IMR-90 (cell line): ENCODE results near the gene EFCAB5. TPM values are rescaled to one million over a fixed set of nuclear protein-coding genes. Genes with fewer than 3 reads are reported as not detected.

Experiments used
- ATAC-seq: fragments of 200-7000 bp; cut with Tn5 transposase; 2 replicates; pipeline ENCODE4 v1.9.1; 2020; ENCODE audit warnings: low read depth, mild to moderate bottlenecking, moderate library complexity
- BruUV-seq: library from RNA; stranded (reverse); fragments of 400-500 nt; replicated peaks from 2 replicates; lab custom pipeline; 2021; lab: Mats Ljungman, UMichigan
- CTCF ChIA-PET: fragments of 300-600 bp; formaldehyde crosslinking; extraction: SDS; loops from one replicate; lab custom pipeline; 2021; ENCODE audit warnings: antibody characterized with exemption; lab: Yijun Ruan, JAX
- POLR2A ChIA-PET: fragments of 300-600 bp; sonication (Branson Sonifier 250); formaldehyde crosslinking; loops from one replicate; lab custom pipeline; 2022; ENCODE audit warnings: antibody characterized with exemption; ENCODE audit not compliant: unreplicated experiment; lab: Charles Lee
- DNase-seq: peaks from one replicate; pipeline ENCODE4 v3.0.0; 2013
- H2AFZ ChIP-seq: replicated peaks from 2 replicates; pipeline ENCODE3; 2013; ENCODE audit warnings: low read length, mild to moderate bottlenecking; ENCODE audit not compliant: poor library complexity
- H2AK5ac ChIP-seq: 2 replicates; pipeline ENCODE4 v1.6.1; 2013; ENCODE audit warnings: low read depth, low read length, inconsistent platforms
- H2AK9ac ChIP-seq: replicated peaks from 2 replicates; pipeline ENCODE3; 2013; ENCODE audit warnings: mild to moderate bottlenecking, low read depth, low read length, moderate library complexity; ENCODE audit not compliant: poor library complexity
- H2BK120ac ChIP-seq: 2 replicates; pipeline ENCODE4 v1.6.1; 2013; ENCODE audit warnings: low read depth, low read length, inconsistent platforms
- H2BK15ac ChIP-seq: 3 replicates; pipeline ENCODE4 v1.6.1; 2013; ENCODE audit warnings: low read depth, low read length, inconsistent platforms
- H2BK20ac ChIP-seq: 2 replicates; pipeline ENCODE4 v1.6.1; 2013; ENCODE audit warnings: low read depth, mild to moderate bottlenecking, inconsistent platforms, low read length, moderate library complexity
- H2BK5ac ChIP-seq: 2 replicates; pipeline ENCODE4 v1.6.1; 2013; ENCODE audit warnings: mild to moderate bottlenecking, low read depth, low read length, inconsistent platforms; ENCODE audit not compliant: poor library complexity, severe bottlenecking
- H3K14ac ChIP-seq: replicated peaks from 2 replicates; pipeline ENCODE4 v1.6.1; 2013; ENCODE audit warnings: low read depth, low read length, inconsistent platforms
- H3K18ac ChIP-seq: 2 replicates; pipeline ENCODE4 v1.6.1; 2013; ENCODE audit warnings: low read depth, low read length, control low read depth
- H3K23ac ChIP-seq: 2 replicates; pipeline ENCODE4 v1.6.1; 2013; ENCODE audit warnings: low read depth, low read length, inconsistent platforms
- H3K27ac ChIP-seq: 2 replicates; pipeline ENCODE4 v1.5.1; 2013; ENCODE audit warnings: mild to moderate bottlenecking, control low read depth, low read length; ENCODE audit not compliant: insufficient read depth
- H3K27me3 ChIP-seq: 2 replicates; pipeline ENCODE4 v1.6.1; 2013; ENCODE audit warnings: low read length; ENCODE audit not compliant: control insufficient read depth, insufficient read depth
- H3K36me3 ChIP-seq: 2 replicates; pipeline ENCODE4 v1.6.1; 2013; ENCODE audit warnings: low read length, mixed read lengths; ENCODE audit not compliant: control insufficient read depth, insufficient read depth
- H3K4ac ChIP-seq: 2 replicates; pipeline ENCODE4 v1.6.1; 2013; ENCODE audit warnings: low read depth, low read length, inconsistent platforms
- H3K4me1 ChIP-seq: 2 replicates; pipeline ENCODE4 v1.6.1; 2013; ENCODE audit warnings: low read length, mixed read lengths; ENCODE audit not compliant: control insufficient read depth, insufficient read depth
- H3K4me2 ChIP-seq: 2 replicates; pipeline ENCODE4 v1.6.1; 2013; ENCODE audit warnings: low read depth, mild to moderate bottlenecking, control low read depth, low read length, moderate library complexity
- H3K4me3 ChIP-seq: 2 replicates; pipeline ENCODE4 v1.5.1; 2013; ENCODE audit warnings: low read depth, mild to moderate bottlenecking, control low read depth, low read length, moderate library complexity; ENCODE audit not compliant: insufficient read depth
- H3K56ac ChIP-seq: 2 replicates; pipeline ENCODE4 v1.6.1; 2013; ENCODE audit warnings: low read length, inconsistent platforms; ENCODE audit not compliant: insufficient read depth; ENCODE audit errors: extremely low read depth
- H3K79me1 ChIP-seq, 2 experiments: 2 replicates each; pipeline ENCODE4 v1.6.1; 2013; ENCODE audit warnings: low read length in 2 of 2, inconsistent platforms in 1 of 2, low read depth in 1 of 2
- H3K9ac ChIP-seq: 2 replicates; pipeline ENCODE4 v1.6.1; 2013; ENCODE audit warnings: low read depth, low read length, control low read depth
- H3K9me1 ChIP-seq: 2 replicates; pipeline ENCODE4 v1.6.1; 2013; ENCODE audit warnings: low read length, inconsistent platforms; ENCODE audit not compliant: insufficient read depth
- H3K9me3 ChIP-seq: 2 replicates; pipeline ENCODE4 v1.6.1; 2013; ENCODE audit warnings: low read length; ENCODE audit not compliant: control insufficient read depth, insufficient read depth
- H4K20me1 ChIP-seq: 2 replicates; pipeline ENCODE4 v1.6.1; 2013; ENCODE audit warnings: low read length, inconsistent platforms; ENCODE audit not compliant: insufficient read depth
- H4K5ac ChIP-seq: 2 replicates; pipeline ENCODE4 v1.6.1; 2013; ENCODE audit warnings: mild to moderate bottlenecking, low read depth, low read length, control low read depth
- H4K8ac ChIP-seq, 2 experiments: 2 replicates each; pipeline ENCODE4 v1.6.1; 2013; ENCODE audit warnings: low read depth in 2 of 2, low read length in 2 of 2, control low read depth in 1 of 2, inconsistent platforms in 1 of 2
- H4K91ac ChIP-seq: 2 replicates; pipeline ENCODE4 v1.6.1; 2013; ENCODE audit warnings: low read depth, low read length, inconsistent platforms; ENCODE audit not compliant: insufficient read depth
- CEBPB ChIP-seq: IDR thresholded peaks from 2 replicates; pipeline ENCODE4 v1.6.1; 2012; ENCODE audit warnings: low read depth, low read length, improper control_type of control experiment
- SMC3 ChIP-seq: fragments of 150-350 bp; IDR thresholded peaks from 2 replicates; pipeline ENCODE4 v1.6.1; 2016; ENCODE audit warnings: low read depth, mild to moderate bottlenecking, antibody characterized with exemption, low read length, moderate library complexity
- WGBS, 2 experiments: methylation state at CpG; one replicate each; pipeline versions ENCODE4 v1.1.5 to v1.1.7; 2013; ENCODE audit warnings: missing lambda C conversion rate in 2 of 2; ENCODE audit not compliant: insufficient read length in 1 of 2; ENCODE audit errors: extremely low coverage in 2 of 2; 5-methylcytosine and 5-hydroxymethylcytosine counted together
- dilution Hi-C: fragments of 300-500 bp; cut with HindIII; formaldehyde crosslinking; loops from one replicate; pipeline ENCODE4 v1.14.3; 2018; ENCODE audit warnings: low sequenced_read_pairs; ENCODE audit not compliant: unreplicated experiment
- in situ Hi-C: fragments of 300-500 bp; cut with MboI; formaldehyde crosslinking; loops from 3 replicates; pipeline ENCODE4 v1.14.3; 2019; ENCODE audit warnings: low sequenced_read_pairs, inconsistent platforms, mixed read lengths
- intact Hi-C: fragments of 100-400 bp; cut with micrococcal nuclease; formaldehyde crosslinking; loops from 2 replicates; pipeline ENCODE4 v1.10.0; 2022
- polyA plus RNA-seq, 3 experiments: library from polyadenylated mRNA; depleted of rRNA; stranded (reverse); fragments of >200 nt; gene quantifications; 2 replicates each; pipeline ENCODE4 v1.2.3, GENCODE V29; 2012; ENCODE audit warnings: low replicate concordance in 1 of 3
- total RNA-seq: library from RNA; depleted of rRNA; stranded (reverse); fragments of >200 nt; gene quantifications from 2 replicates; pipeline ENCODE4 v1.2.3, GENCODE V29; 2012

The EFCAB5 gene
- total and polyA plus RNA-seq, 2 of the 4 experiments (the other 2 are of a cell fraction): 0.14 TPM; not detected in 1

DNA sequence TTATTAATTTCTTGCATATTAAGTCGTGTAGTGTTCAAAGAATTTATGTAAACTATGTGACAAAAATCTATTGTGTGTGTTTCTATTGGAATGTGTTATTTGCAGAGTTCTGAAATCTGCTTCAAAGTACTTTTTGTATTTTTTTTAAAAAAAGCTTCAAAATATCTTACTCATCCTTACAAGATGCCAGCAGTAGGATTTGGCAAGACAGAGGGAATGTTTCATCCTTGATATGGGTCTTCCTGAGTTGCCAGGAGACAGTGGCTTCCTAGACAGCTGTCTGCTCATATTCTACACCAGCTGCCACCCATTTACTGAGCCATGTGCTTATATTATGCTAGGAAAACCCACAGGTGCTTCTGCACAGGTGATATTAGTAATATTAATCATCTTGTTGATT lies 36.4 kb downstream of the EFCAB5 start:
- H2BK5ac ChIP-seq: no peak overlapping the region
- CTCF ChIA-PET: interaction anchor here (1.0 kb wide), 1 partner anchor 30 kb away, joined by 3 read pairs; no protein-coding TSS in a partner anchor
- H2BK15ac ChIP-seq: no peak overlapping the region
- H2BK120ac ChIP-seq: no peak overlapping the region
- H4K20me1 ChIP-seq: no peaks in the 10 kb centered on the region
- TF ChIP-seq SMC3 (no peak), CEBPB (peak; percentile 32; the same call in 1 of the 2 replicates)
- no peak overlapping the region for H2BK20ac ChIP-seq
- ATAC-seq (peak; percentile 42), DNase-seq (peak; percentile 41)
- H4K8ac ChIP-seq: no peak overlapping the region
- BruUV-seq: no TSS peak
- H4K91ac ChIP-seq: no peak overlapping the region
- no peaks in the 10 kb centered on the region for H3K9me3 ChIP-seq
- intact Hi-C loops (no loop called here), in situ Hi-C loops (no loop called here), dilution Hi-C loops (no loop called here)
- no peaks in the 10 kb centered on the region for H3K36me3 ChIP-seq
- H3K23ac ChIP-seq: no peak overlapping the region
- no peak overlapping the region for H4K5ac ChIP-seq
- H3K14ac ChIP-seq: no peak overlapping the region
- H3K79me1 ChIP-seq: no peaks in the 10 kb centered on the region
- peaks cover 4% of the 10 kb centered on the region; the same call in 1 of the 2 replicates for H3K27me3 ChIP-seq
- H2AK5ac ChIP-seq: no peak overlapping the region
- no peak overlapping the region for H3K4ac ChIP-seq
- no peak overlapping the region for H3K27ac ChIP-seq
- no peak overlapping the region for H2AFZ ChIP-seq
- H3K9me1 ChIP-seq: peaks cover 3% of the 10 kb centered on the region; the same call in 1 of the 2 replicates
- POLR2A ChIA-PET: interaction anchor here (0.7 kb wide), 1 partner anchor 168 kb away, joined by 3 read pairs; no protein-coding TSS in a partner anchor
- WGBS, 2 experiments: no CpG with 5 or more reads among the region's 1 CpG
- no peak overlapping the region for H3K4me2 ChIP-seq
- H3K9ac ChIP-seq: no peak overlapping the region
- no peak overlapping the region for H3K18ac ChIP-seq
- H3K4me3 ChIP-seq: no peak overlapping the region
- no peaks in the 10 kb centered on the region; the same call in 1 of the 2 replicates for H3K4me1 ChIP-seq
- no peak overlapping the region for H2AK9ac ChIP-seq
- H3K56ac ChIP-seq: no peak overlapping the region
